H7 (cell line): Measurements from ENCODE around the gene NETO1. TPM values are rescaled to one million over a fixed set of nuclear protein-coding genes. Genes with fewer than 3 reads are reported as not detected.
A peak's percentile ranks its signal among the peaks of the same experiment; 100 is the strongest.

Source experiments
- DNase-seq: peaks from one replicate; pipeline ENCODE4 v3.0.0; 2012
- H3K27me3 ChIP-seq: 2 replicates; pipeline ENCODE4 v1.6.0; 2011; ENCODE audit warnings: mild to moderate bottlenecking, low read length; ENCODE audit not compliant: control insufficient read depth, insufficient read depth
- H3K36me3 ChIP-seq: replicated peaks from 2 replicates; pipeline ENCODE4 v1.5.1; 2011; ENCODE audit warnings: low read length; ENCODE audit not compliant: control insufficient read depth, insufficient read depth
- H3K4me3 ChIP-seq: 2 replicates; pipeline ENCODE4 v1.5.1; 2011; ENCODE audit warnings: low read depth, mild to moderate bottlenecking, control low read depth, low read length, moderate library complexity; ENCODE audit not compliant: insufficient read depth
- total RNA-seq: library from RNA; depleted of rRNA; stranded (reverse); fragments of >200 nt; shearing (Covaris generic); gene quantifications from 2 replicates; pipeline ENCODE4 v1.2.3, GENCODE V29; 2014

Gene NETO1
- total RNA-seq, 1 experiment from 2014 or later, result 15.9 TPM

DNA sequence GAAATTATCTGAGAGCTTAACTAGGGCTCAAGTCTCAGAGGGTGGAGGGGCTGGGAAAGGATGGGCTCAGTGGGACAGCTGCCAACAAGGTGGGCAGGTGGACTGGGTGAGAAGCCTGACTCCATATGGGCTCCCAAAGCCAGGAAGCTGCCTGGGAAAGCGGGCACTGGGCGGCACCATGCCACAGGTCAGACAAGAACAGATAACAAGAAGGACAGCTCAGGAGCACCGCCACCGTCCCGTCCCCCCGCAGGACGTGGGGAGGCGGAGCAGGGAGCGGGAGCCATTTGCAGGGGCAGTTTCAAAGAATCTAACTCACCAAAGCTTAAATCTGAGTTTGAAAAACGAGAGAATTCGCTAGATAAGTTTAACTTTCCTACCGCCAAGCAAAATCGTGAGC is 45.6 kb downstream of the NETO1 start:
- H3K4me3 ChIP-seq, result no peak overlapping the region
- no peaks in the 10 kb centered on the region for H3K27me3 ChIP-seq
- no peaks in the 10 kb centered on the region for H3K36me3 ChIP-seq
- DNase-seq, result no peak

DNA sequence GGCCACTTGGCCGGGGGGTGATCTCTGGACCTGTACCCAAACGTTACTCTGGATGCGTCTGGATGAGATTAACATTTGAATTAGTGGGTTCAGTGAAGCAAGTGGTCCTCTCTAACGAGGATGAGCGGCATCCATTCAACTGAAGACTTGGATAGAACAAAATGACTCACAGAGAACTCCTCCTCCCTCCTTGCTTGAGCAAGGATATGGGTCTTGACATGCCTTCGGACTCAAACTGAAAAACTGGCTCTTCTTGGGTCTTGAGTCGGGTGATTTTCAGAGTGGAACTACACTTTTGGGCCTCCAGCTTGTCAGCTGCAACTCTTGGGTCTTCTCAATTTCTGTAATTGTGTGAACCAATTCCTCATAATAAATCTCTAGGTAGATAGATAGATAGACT is 47.2 kb downstream of the NETO1 start:
- no peak overlapping the region for H3K4me3 ChIP-seq
- H3K27me3 ChIP-seq, result no peaks in the 10 kb centered on the region
- no peaks in the 10 kb centered on the region for H3K36me3 ChIP-seq
- no peak for DNase-seq

DNA sequence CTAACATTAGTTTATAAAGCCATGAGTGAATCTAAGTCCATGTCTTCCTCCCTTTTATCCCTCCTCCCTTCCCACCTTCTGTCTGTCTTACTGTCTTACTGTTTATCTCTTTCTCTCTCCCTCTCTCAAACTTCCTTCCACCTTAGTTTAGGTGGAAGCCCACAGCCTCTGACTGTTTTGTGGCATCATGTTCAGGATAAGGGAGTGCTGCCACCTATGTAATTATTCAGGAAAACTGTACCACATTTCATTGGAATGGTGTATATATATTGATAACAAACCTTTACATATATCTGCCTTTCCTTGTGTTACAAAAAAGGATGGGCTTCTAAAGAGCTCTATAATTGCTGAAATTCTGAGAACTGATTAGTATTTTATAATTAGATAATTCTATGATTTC is 48.7 kb downstream of the NETO1 start:
- DNase-seq, result no peak
- no peaks in the 10 kb centered on the region for H3K27me3 ChIP-seq
- no peak overlapping the region for H3K4me3 ChIP-seq
- no peaks in the 10 kb centered on the region for H3K36me3 ChIP-seq

DNA sequence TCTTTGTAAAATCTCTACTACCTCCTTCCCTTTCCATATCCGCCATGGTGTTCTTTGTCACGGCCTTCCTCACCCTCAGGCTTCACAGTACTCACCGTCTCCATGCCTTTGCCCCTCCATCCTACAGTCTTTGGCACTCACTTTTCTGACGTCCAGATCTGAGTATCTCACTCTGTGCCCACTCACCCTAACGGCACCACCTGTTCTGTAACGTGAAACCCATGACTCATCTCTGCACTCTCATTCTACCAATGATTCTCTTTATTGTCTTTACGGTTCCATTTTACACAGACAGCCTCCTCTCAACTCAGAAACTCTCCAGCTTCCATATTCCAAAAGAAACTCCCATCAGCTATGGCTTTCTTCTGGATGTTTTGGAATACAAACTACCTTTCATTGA is 56.7 kb downstream of the NETO1 start:
- no peak overlapping the region for H3K4me3 ChIP-seq
- no peaks in the 10 kb centered on the region for H3K36me3 ChIP-seq
- no peaks in the 10 kb centered on the region for H3K27me3 ChIP-seq
- DNase-seq, result no peak

DNA sequence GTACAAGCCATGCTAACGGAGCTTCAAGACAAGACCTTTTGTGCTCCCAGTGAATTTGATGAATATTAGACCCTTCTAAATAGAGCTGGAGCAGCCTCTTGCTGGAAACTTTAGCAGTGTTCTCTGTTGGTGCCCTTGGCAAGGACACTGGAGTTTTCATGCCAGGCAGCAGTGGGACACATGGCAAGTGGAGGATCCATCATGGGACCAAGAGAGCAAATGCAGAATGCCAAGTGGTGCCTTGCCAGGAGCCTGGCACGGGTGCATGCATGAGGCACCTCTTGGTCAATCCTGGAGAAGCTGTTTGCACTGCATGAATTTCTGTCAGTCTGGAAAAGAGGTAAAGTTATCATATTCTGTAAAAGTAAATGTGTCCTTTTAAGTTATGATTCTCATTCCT is 59.1 kb downstream of the NETO1 start:
- Histone ChIP-seq H3K27me3 (no peaks in the 10 kb centered on the region), H3K4me3 (no peak overlapping the region), H3K36me3 (no peaks in the 10 kb centered on the region)
- no peak for DNase-seq

- H3K36me3 ChIP-seq, result no peaks in the 10 kb centered on the region
- DNase-seq, result no peak
- no peaks in the 10 kb centered on the region for H3K27me3 ChIP-seq
- H3K4me3 ChIP-seq, result no peak overlapping the region
These were observed 68.7 kb downstream of the NETO1 start for GRCh38 chr18:72799106-72799505.

DNA sequence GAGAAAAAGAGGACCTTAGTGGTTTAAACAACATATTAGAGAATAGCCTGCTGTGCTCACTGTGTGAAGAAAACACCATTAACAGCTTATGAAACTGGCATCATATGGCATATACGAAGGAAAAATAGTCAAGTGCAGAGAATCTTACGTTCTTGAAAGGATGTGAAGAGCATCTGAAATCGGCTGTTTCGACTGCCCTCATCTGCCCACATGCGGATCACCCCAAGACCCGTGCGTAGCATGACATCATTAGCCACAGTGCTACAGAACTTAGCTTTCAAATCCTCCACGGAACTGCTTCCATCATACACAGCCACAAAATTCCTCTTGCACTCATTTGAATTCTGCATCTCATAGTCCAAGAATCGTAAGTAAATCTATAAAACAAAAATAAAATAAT is 84.3 kb downstream of the NETO1 start:
- no peaks in the 10 kb centered on the region for H3K36me3 ChIP-seq
- no peak for DNase-seq
- H3K27me3 ChIP-seq, result no peaks in the 10 kb centered on the region
- H3K4me3 ChIP-seq, result no peak overlapping the region

- Histone ChIP-seq H3K36me3 (no peaks in the 10 kb centered on the region), H3K27me3 (no peaks in the 10 kb centered on the region), H3K4me3 (no peak overlapping the region)
- DNase-seq, result no peak
These were observed 92.9 kb downstream of the NETO1 start for GRCh38 chr18:72774914-72775313.

DNA sequence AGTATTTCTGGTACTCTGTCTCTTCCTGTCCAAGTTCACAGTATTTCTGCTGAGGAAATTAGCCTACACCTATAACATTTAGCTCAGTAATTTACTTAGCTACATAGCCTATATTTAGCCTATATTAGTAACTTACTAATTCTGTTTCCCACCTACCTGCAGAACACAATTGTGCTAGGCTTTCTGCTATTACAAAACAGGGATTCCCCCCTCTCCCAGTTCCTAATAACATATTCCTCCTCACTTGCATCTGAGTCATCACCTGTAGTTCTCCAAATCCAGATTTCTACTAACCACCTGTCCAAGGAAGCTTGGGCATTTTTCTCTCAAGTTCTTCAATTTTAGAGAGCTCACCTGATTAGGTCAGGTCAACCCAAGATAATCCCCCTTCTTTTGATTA is 94.9 kb downstream of the NETO1 start:
- no peaks in the 10 kb centered on the region for H3K27me3 ChIP-seq
- no peak overlapping the region for H3K4me3 ChIP-seq
- no peak for DNase-seq
- no peaks in the 10 kb centered on the region for H3K36me3 ChIP-seq

DNA sequence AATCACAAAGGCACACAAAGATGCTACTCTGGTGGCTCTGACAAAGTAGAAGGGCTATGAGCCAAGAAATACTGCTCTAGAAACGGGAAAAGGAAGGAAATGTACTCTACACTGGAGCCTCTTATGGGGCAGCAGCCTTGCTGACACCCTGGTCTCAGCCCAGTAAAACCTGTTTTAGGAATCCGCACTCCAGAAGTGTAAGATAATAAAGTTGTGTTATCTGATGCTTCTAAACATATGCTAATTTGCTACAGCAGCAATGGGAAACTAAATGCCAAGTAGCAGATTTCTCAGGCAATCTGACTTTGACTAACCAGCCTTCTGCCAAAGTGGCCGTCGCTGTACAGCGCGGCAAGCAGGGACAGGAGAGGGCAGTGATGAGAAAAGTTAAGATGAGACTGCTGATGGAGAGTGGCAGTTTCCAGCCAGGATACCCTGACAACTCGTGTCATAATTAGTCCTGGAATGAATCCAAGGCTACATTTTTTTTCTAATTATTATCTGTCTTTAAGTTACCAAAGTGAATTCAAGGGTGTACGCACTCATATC is 99.0 kb downstream of the NETO1 start:
- no peaks in the 10 kb centered on the region for H3K36me3 ChIP-seq
- H3K4me3 ChIP-seq, result no peak overlapping the region
- peak; percentile 5 for DNase-seq
- no peaks in the 10 kb centered on the region for H3K27me3 ChIP-seq

DNA sequence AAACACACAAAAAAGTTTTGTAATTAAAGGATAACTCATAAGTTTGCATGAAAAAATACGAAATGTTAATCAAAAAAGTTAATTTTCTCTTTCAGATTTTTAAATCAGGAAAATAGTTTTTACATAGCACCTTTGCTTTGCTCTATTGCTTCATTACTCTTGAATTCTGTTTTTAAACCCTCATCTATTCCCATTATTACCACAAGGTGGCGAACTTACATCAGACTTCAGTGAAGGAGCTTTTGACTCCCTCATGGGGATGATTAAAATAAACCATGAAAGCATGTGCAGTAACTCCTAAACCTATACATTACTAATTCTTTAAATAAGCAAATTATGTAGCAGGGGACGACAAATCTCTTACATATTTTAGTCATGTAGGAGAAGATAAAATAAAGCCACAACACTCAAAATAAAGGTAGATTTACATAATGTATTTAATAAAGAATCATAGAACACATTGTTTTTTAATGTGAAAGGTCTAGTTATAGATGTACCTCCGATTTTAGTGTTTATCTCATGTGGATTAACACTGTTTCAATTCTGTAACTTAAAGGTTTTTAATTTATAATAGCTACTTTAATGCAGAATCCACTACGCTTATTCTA is 105.2 kb downstream of the NETO1 start:
- Histone ChIP-seq H3K36me3 (no peaks in the 10 kb centered on the region), H3K4me3 (no peak overlapping the region), H3K27me3 (no peaks in the 10 kb centered on the region)
- DNase-seq, result no peak

GRCh38 chr18:72752220-72752619 is 115.6 kb downstream of the NETO1 start:
- no peak for DNase-seq
- Histone ChIP-seq H3K27me3 (no peaks in the 10 kb centered on the region), H3K4me3 (no peak overlapping the region), H3K36me3 (no peaks in the 10 kb centered on the region; the same call in 1 of the 2 replicates)

DNA sequence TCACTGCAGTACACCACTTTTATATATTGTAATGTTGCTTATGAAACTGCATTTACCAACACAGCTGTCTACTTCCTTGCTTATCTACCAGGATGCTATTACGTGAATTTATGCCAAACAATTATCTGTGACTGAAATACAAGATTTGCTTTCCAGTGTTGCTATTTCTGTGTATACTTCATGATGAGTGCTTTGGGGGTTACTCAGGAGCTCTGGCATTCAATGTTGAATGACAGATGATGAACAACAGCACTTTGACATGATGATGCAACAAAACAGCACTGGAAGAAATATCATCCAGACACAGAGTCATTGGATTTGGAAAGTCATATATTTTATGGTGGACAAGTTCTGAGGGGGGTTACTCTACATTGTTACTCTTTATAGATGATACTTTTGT is 125.8 kb downstream of the NETO1 start:
- no peak for DNase-seq
- no peak overlapping the region for H3K4me3 ChIP-seq
- H3K36me3 ChIP-seq, result no peaks in the 10 kb centered on the region
- H3K27me3 ChIP-seq, result no peaks in the 10 kb centered on the region

DNA sequence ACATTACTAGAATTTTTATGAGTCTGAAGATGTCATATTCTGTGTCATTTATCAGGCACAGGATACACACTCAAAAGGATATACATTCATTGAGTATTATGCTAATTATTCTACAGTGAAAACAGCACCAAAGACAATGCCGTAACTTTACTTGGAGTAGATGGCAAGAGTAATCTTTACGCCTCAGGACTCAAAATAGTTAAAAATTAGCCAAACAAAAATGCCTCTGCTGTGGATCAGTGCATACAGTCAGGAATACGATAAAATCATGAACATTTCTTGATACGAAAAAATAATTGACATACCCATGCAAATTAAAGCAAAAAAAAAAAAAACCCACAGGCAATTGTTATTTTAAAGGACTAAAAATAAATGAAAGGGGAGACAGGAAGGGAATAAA is 129.7 kb downstream of the NETO1 start:
- no peaks in the 10 kb centered on the region for H3K36me3 ChIP-seq
- DNase-seq, result no peak
- no peaks in the 10 kb centered on the region for H3K27me3 ChIP-seq
- no peak overlapping the region for H3K4me3 ChIP-seq

DNA sequence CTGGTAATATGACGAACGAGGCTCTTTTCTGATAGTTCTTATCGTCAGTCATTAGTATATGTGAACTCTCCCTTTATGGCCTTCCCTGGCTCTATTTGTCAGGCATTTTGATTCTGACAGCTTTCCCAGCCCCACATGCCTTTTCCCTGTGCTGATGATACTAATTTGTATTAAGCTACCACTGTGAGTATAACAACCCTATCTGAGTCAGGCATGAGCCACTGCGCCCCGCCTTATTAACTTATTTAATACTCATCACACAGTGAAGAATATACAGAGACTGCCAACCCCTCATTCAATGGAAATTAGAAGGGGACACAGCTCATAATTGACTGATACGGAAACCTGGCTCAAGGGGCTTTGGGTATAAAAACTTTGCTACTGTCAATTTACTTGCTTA is 140.0 kb downstream of the NETO1 start:
- no peaks in the 10 kb centered on the region for H3K27me3 ChIP-seq
- no peak overlapping the region for H3K4me3 ChIP-seq
- DNase-seq, result no peak
- H3K36me3 ChIP-seq, result no peaks in the 10 kb centered on the region
